Measurements from ENCODE around the gene CREB3L1.

The CREB3L1 gene

GRCh38 chr11:46275964-46276641 is 1.4 kb upstream of the CREB3L1 start:
- no peak for DNase-seq

- DNase-seq, result no peak
Measured at GRCh38 chr11:46277313-46277621, 195 bp upstream of the CREB3L1 start.

GRCh38 chr11:46278387-46279125 is 1.1 kb downstream of the CREB3L1 start:
- DNase-seq, result peak; percentile 27

DNA sequence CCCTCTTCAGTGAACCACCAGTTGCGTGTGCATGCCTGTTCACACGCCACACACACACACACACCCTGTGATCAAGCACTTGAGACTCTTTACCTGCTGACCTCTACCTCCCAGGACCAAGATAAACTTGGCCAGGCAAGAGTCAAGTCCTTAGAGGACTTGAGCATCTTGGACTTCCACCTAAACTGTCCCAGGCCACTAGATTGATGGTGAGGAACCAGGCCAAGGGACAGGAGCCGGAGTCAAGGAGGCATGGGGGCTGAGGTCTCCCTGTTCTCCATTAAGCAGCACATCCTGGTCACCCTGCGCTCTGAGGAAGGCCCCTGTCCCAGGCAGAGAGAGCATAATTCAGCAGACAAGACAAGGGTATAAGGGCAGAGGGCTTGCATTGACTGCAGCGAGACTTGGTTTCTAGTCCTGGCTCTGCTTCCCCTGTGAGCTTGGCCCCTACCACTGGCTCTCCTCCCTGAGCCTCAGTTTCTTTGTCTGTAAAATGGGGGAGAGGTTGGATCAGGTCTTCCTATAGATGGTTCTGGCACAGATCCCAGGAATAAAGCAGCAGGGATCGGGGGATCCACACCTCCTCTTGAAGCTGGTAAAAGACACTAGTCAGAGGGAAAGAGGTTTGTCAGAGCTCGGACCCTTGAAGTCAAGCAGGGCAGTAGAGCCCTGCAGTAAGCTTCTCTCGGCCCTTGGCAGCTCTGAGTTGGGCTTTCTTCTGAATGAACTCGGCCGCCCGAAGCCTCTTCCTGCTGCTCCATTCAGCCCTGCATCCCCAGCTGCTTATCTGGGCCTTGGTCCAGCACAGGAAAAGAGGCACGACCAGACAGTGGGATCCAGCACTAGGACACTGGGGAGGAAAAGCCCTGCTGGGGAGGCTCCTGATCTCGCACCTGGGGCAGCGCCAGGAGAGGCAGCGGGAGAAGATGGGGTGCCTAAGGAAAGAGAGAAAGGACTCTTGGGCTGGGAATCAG is 2.0 kb downstream of the CREB3L1 start:
- peak; percentile 69 for DNase-seq

DNA sequence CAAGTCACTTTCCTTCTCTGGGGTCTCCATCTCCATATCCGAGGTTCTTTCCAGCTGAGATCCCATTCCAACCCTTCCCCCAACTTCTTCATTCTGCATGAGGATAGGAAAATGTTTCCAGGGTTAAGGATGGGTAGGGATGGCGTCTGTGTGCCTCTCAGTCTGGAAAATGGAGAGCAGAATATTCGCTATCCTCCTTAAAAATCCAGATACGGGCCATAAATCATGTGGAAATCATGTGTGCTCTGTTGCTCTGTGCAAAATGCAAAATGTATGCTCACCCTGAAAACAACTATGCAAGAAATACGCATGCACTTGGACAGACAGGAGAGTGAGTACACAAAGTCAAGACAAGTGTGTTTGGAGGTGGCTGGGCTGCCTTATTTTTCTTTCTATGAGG is 3.2 kb downstream of the CREB3L1 start:
- DNase-seq, result no peak

DNA sequence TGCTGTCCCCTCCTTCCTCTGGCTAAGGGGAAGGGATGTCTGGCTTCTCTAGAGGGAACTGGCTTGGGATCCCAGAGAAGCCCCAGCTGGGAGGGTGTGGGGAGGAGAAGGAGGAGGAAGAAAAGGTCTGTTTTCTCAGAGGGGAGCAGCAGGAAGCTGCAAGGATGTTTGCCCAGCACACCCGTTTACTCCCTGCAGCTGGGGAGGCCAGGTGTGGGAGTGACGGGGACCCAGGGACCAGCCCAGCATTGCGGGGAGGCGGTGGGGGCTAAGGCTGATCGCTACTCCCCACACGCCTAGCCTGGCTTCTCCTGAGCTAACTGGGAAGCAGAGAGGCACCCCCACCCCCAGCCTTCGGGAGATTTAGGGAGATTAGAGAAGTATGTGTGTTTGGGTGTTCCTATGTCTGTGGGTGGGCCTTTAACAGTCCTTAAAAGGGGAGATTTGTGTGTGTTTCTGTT is 3.9 kb downstream of the CREB3L1 start:
- no peak for DNase-seq

GRCh38 chr11:46285173-46285572 is 7.7 kb downstream of the CREB3L1 start:
- no peak for DNase-seq

GRCh38 chr11:46285594-46286033 is 8.2 kb downstream of the CREB3L1 start:
- DNase-seq, result no peak

DNA sequence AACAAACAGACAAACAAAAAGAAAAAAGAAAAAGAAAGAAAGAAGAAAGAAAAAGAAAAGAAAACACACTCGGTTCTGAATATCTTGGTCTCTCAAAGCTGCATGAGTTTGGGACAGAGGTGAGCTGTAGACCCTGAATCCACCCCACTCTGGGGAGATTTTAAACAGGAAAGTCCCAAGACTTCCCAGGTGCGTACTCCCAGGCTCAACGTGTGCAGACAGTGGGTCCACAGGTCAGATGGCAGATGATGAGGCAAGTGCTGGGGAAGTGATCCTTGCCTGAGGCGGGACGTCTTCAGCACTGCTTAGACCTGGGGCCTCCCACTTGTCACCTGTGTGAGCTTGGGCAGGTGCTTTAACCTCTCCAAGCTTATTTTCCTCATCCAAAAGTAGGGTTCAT is 9.3 kb downstream of the CREB3L1 start:
- no peak for DNase-seq

GRCh38 chr11:46288451-46288850 is 11.0 kb downstream of the CREB3L1 start:
- no peak for DNase-seq

DNA sequence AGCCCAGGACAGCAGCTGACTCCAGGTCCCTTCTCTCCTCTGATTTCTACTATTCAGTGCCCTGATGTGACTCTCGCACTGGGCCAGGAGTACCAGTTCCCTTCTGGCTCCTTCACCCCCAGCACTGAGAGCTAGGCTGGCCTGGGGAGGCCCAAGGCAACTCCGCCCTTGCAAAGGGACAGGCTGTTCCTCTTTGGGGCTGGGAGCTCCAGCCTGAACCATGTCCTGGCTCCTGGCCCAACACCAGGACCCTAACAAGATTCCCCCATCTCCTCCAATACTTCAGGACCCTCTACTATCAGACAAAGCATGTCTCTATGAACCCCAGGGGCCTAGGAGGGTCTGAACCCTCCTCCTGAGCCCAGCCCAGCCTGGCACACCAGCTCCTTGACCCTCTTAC is 12.5 kb downstream of the CREB3L1 start:
- no peak for DNase-seq

- no peak for DNase-seq
Measured at GRCh38 chr11:46290598-46291309, 13.3 kb downstream of the CREB3L1 start.

DNA sequence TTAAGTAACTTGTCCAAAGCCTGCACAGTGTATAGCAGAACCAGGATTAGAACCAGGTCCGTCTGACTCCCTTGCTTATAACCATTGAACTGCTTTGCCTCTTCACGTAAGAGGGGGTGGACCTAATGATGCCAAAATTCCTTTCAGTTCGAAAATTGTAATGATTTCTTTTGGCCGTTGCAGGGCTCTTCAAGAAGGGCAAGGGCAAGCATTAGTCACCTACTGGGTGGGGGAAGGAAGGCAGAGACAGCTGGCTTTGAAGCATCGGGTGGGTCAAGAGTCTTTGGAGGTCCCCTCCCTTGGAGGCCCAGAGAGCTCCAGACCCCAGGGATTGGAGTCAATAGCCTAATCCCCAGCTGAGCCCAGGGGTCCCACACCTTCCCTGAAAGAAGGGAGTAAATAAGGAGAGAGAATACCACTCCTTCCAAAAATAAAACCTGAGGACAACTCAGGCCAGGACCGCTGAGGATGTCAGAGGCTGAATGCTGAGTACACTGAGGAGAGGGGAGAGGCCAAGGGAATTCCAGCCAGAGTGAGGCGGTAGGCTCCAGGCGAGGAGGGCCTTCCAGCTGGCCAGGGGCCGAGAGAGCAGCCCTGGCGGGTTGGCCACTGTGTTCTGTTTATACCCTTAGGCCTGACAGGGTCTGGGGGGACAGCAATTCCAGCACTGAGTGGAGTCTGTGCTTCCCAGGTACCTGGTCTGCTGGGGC is 14.1 kb downstream of the CREB3L1 start:
- no peak for DNase-seq

- no peak for DNase-seq
Measured at GRCh38 chr11:46293066-46293465, 15.6 kb downstream of the CREB3L1 start.

GRCh38 chr11:46293641-46294103 is 16.2 kb downstream of the CREB3L1 start:
- DNase-seq, result no peak

- no peak for DNase-seq
Measured at GRCh38 chr11:46294365-46295309, 17.2 kb downstream of the CREB3L1 start.

- peak; percentile 71 for DNase-seq
Measured at GRCh38 chr11:46295312-46296058, 18.0 kb downstream of the CREB3L1 start.

- no peak for DNase-seq
Measured at GRCh38 chr11:46296059-46296527, 18.6 kb downstream of the CREB3L1 start.

- DNase-seq, result peak; percentile 74
Measured at GRCh38 chr11:46296528-46297448, 19.3 kb downstream of the CREB3L1 start.

All from NCI-H1092 (cell line).